ENCODE data around the gene VTI1A. TPM values are rescaled to one million over a fixed set of nuclear protein-coding genes. Genes with fewer than 3 reads are reported as not detected.
A peak's percentile ranks its signal among the peaks of the same experiment; 100 is the strongest.

VTI1A gene
- total RNA-seq, 4 donors from 2014 or later = 21.5 to 50.6 (median 37.5) TPM

GRCh38 chr10:112619556-112619955 lies 172.5 kb downstream of the VTI1A start:
- Histone ChIP-seq H3K36me3 (no peaks in the 10 kb centered on the region), H3K27ac (no peak overlapping the region)

DNA sequence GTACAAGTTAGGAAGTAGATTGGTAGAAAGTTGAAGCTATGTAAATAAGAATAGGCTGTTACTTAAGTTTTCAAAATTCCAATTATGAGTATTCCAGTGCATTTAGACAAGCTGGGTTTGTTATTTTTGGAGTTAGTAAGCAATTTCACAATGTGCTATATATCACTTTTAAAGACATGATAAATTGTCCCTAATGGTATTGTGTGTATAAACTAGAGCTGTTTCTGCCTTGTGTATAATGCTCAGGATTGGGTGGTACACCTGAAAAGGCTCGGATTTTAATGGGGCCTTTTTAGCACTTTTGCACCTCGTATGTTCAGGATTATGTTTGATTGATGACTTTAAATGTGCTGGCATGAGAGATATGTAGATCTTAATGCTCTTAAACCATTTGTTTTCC lies 175.8 kb downstream of the VTI1A start:
- no peaks in the 10 kb centered on the region for H3K9me3 ChIP-seq
- TF ChIP-seq POLR2A (IDR thresholded peaks at IDR 0.05) (no peak), CTCF (IDR thresholded peaks at IDR 0.05) (no peak)
- H3K27me3 ChIP-seq = no peaks in the 10 kb centered on the region
- intact Hi-C loops (cut with DNase I; ENCODE audit: low total_unique reads) = no loop called here
- no peaks in the 10 kb centered on the region for H3K4me1 ChIP-seq
- H3K4me3 ChIP-seq = no peak overlapping the region
- no peaks in the 10 kb centered on the region for H3K36me3 ChIP-seq
- peak overlapping the region; percentile 16 to 65 for H3K27ac ChIP-seq
- DNase-seq = no peak

More at GRCh38 chr10:112619556-112619955, 172.5 kb downstream of the VTI1A start:
- H3K9me3 ChIP-seq = no peaks in the 10 kb centered on the region
- H3K27me3 ChIP-seq = no peaks in the 10 kb centered on the region
- TF ChIP-seq POLR2A (IDR thresholded peaks at IDR 0.05) (no peak), CTCF (IDR thresholded peaks at IDR 0.05) (no peak)
- no peak overlapping the region for H3K4me3 ChIP-seq
- H3K4me1 ChIP-seq = no peaks in the 10 kb centered on the region
- no peak for DNase-seq
- intact Hi-C loops (cut with DNase I; ENCODE audit: low total_unique reads) = no loop called here

GRCh38 chr10:112624546-112625048 lies 177.6 kb downstream of the VTI1A start:
- Histone ChIP-seq H3K36me3 (no peaks in the 10 kb centered on the region), H3K27ac (peak overlapping the region; percentile 2 to 65), H3K4me1 (no peaks in the 10 kb centered on the region), H3K27me3 (no peaks in the 10 kb centered on the region), H3K9me3 (no peaks in the 10 kb centered on the region), H3K4me3 (no peak overlapping the region)
- TF ChIP-seq POLR2A (IDR thresholded peaks at IDR 0.05) (no peak), CTCF (IDR thresholded peaks at IDR 0.05) (no peak)
- intact Hi-C loops (cut with DNase I; ENCODE audit: low total_unique reads) = no loop called here
- DNase-seq = no peak

- Histone ChIP-seq H3K9me3 (no peaks in the 10 kb centered on the region), H3K36me3 (no peaks in the 10 kb centered on the region), H3K27ac (no peak overlapping the region), H3K4me1 (no peaks in the 10 kb centered on the region), H3K4me3 (no peak overlapping the region), H3K27me3 (no peaks in the 10 kb centered on the region)
- DNase-seq = no peak
- intact Hi-C loops (cut with DNase I; ENCODE audit: low total_unique reads) = no loop called here
- TF ChIP-seq CTCF (IDR thresholded peaks at IDR 0.05) = no peak
- TF ChIP-seq POLR2A (IDR thresholded peaks at IDR 0.05) = no peak
Observed at GRCh38 chr10:112628951-112629609, 182.1 kb downstream of the VTI1A start.

- Histone ChIP-seq H3K9me3 (no peaks in the 10 kb centered on the region), H3K27me3 (no peaks in the 10 kb centered on the region), H3K36me3 (no peaks in the 10 kb centered on the region), H3K4me3 (no peak overlapping the region), H3K4me1 (no peaks in the 10 kb centered on the region), H3K27ac (no peak overlapping the region)
- no peak for TF ChIP-seq CTCF (IDR thresholded peaks at IDR 0.05)
- no peak for TF ChIP-seq POLR2A (IDR thresholded peaks at IDR 0.05)
- intact Hi-C loops (cut with DNase I; ENCODE audit: low total_unique reads) = no loop called here
- DNase-seq = no peak
Observed at GRCh38 chr10:112631501-112632400, 184.7 kb downstream of the VTI1A start.

All from uterus (tissue), 4 donors.